T-helper 1 cell treated with Interleukin-12 subunit alpha and Interleukin-12 subunit beta and Interleukin-4 antibody, amounts not matched to agents 30 μg/mL and 1 μg/mL, for 36 hours (primary cell): Measurements from ENCODE around the gene LYPLAL1.
A peak's percentile ranks its signal among the peaks of the same experiment; 100 is the strongest.

ENCODE experiments used
- H3K27ac Mint-ChIP-seq: one replicate; pipeline ENCODE4 v1.8.0; 2021; ENCODE audit warnings: mild to moderate bottlenecking, mixed read lengths
- H3K27me3 Mint-ChIP-seq: one replicate; pipeline ENCODE4 v1.8.0; 2021; ENCODE audit warnings: low read depth, mixed read lengths
- H3K36me3 Mint-ChIP-seq: one replicate; pipeline ENCODE4 v1.8.0; 2021; ENCODE audit warnings: low read depth, mixed read lengths
- H3K4me1 Mint-ChIP-seq: one replicate; pipeline ENCODE4 v1.8.0; 2021; ENCODE audit warnings: low read depth, mixed read lengths
- H3K4me3 Mint-ChIP-seq: one replicate; pipeline ENCODE4 v1.8.0; 2021; ENCODE audit warnings: mild to moderate bottlenecking, moderate library complexity, mixed read lengths
- H3K9me3 Mint-ChIP-seq: one replicate; pipeline ENCODE4 v1.8.0; 2021; ENCODE audit warnings: mixed read lengths

LYPLAL1 gene

GRCh38 chr1:219150913-219151312 is 22.8 kb upstream of the LYPLAL1 start:
- H3K27me3 Mint-ChIP-seq = peaks cover 3% of the 10 kb centered on the region
- H3K36me3 Mint-ChIP-seq = no peaks in the 10 kb centered on the region
- no peaks in the 10 kb centered on the region for H3K4me1 Mint-ChIP-seq
- no peak overlapping the region for H3K4me3 Mint-ChIP-seq
- H3K9me3 Mint-ChIP-seq = no peaks in the 10 kb centered on the region
- H3K27ac Mint-ChIP-seq = no peak overlapping the region

- Mint-ChIP-seq H3K4me3 (no peak overlapping the region), H3K36me3 (no peaks in the 10 kb centered on the region), H3K4me1 (no peaks in the 10 kb centered on the region), H3K9me3 (no peaks in the 10 kb centered on the region), H3K27me3 (no peaks in the 10 kb centered on the region), H3K27ac (no peak overlapping the region)
These were observed 22.2 kb upstream of the LYPLAL1 start for GRCh38 chr1:219151467-219151866.

GRCh38 chr1:219152751-219153150 is 20.9 kb upstream of the LYPLAL1 start:
- Mint-ChIP-seq H3K9me3 (no peaks in the 10 kb centered on the region), H3K27ac (no peak overlapping the region), H3K4me1 (no peaks in the 10 kb centered on the region), H3K4me3 (no peak overlapping the region), H3K27me3 (no peaks in the 10 kb centered on the region), H3K36me3 (no peaks in the 10 kb centered on the region)

- Mint-ChIP-seq H3K27ac (no peak overlapping the region), H3K4me1 (no peaks in the 10 kb centered on the region), H3K36me3 (no peaks in the 10 kb centered on the region), H3K9me3 (no peaks in the 10 kb centered on the region), H3K27me3 (no peaks in the 10 kb centered on the region), H3K4me3 (no peak overlapping the region)
These were observed 20.0 kb upstream of the LYPLAL1 start for GRCh38 chr1:219153723-219154122.

- no peaks in the 10 kb centered on the region for H3K27me3 Mint-ChIP-seq
- H3K36me3 Mint-ChIP-seq = no peaks in the 10 kb centered on the region
- no peaks in the 10 kb centered on the region for H3K4me1 Mint-ChIP-seq
- no peak overlapping the region for H3K4me3 Mint-ChIP-seq
- H3K27ac Mint-ChIP-seq = no peak overlapping the region
- H3K9me3 Mint-ChIP-seq = no peaks in the 10 kb centered on the region
These were observed 18.5 kb upstream of the LYPLAL1 start for GRCh38 chr1:219155135-219155534.

- Mint-ChIP-seq H3K27me3 (peaks cover 4% of the 10 kb centered on the region), H3K4me3 (no peak overlapping the region), H3K9me3 (no peaks in the 10 kb centered on the region), H3K27ac (no peak overlapping the region), H3K4me1 (no peaks in the 10 kb centered on the region), H3K36me3 (no peaks in the 10 kb centered on the region)
These were observed 13.6 kb upstream of the LYPLAL1 start for GRCh38 chr1:219159946-219160645.

- no peak overlapping the region for H3K27ac Mint-ChIP-seq
- H3K4me1 Mint-ChIP-seq = no peaks in the 10 kb centered on the region
- H3K9me3 Mint-ChIP-seq = no peaks in the 10 kb centered on the region
- H3K4me3 Mint-ChIP-seq = no peak overlapping the region
- H3K36me3 Mint-ChIP-seq = no peaks in the 10 kb centered on the region
- H3K27me3 Mint-ChIP-seq = peaks cover 8% of the 10 kb centered on the region
These were observed 12.7 kb upstream of the LYPLAL1 start for GRCh38 chr1:219160967-219161366.

- H3K27ac Mint-ChIP-seq = no peak overlapping the region
- H3K9me3 Mint-ChIP-seq = no peaks in the 10 kb centered on the region
- H3K4me1 Mint-ChIP-seq = no peaks in the 10 kb centered on the region
- H3K27me3 Mint-ChIP-seq = peaks cover 8% of the 10 kb centered on the region
- H3K4me3 Mint-ChIP-seq = no peak overlapping the region
- no peaks in the 10 kb centered on the region for H3K36me3 Mint-ChIP-seq
These were observed 12.3 kb upstream of the LYPLAL1 start for GRCh38 chr1:219161371-219161770.

- peaks cover 8% of the 10 kb centered on the region for H3K27me3 Mint-ChIP-seq
- H3K4me3 Mint-ChIP-seq = no peak overlapping the region
- H3K36me3 Mint-ChIP-seq = no peaks in the 10 kb centered on the region
- H3K9me3 Mint-ChIP-seq = no peaks in the 10 kb centered on the region
- H3K4me1 Mint-ChIP-seq = peaks cover 1% of the 10 kb centered on the region
- no peak overlapping the region for H3K27ac Mint-ChIP-seq
These were observed 10.2 kb upstream of the LYPLAL1 start for GRCh38 chr1:219163401-219163954.

- peaks cover 5% of the 10 kb centered on the region for H3K9me3 Mint-ChIP-seq
- no peak overlapping the region for H3K27ac Mint-ChIP-seq
These were observed 2.3 kb upstream of the LYPLAL1 start for GRCh38 chr1:219171192-219171935.

GRCh38 chr1:219172821-219173220 is 857 bp upstream of the LYPLAL1 start:
- Mint-ChIP-seq H3K4me3 (no peak overlapping the region), H3K27ac (no peak overlapping the region), H3K36me3 (peaks cover 13% of the 10 kb centered on the region), H3K4me1 (peaks cover 29% of the 10 kb centered on the region), H3K9me3 (peaks cover 5% of the 10 kb centered on the region), H3K27me3 (no peaks in the 10 kb centered on the region)

More at GRCh38 chr1:219171192-219171935, 2.3 kb upstream of the LYPLAL1 start:
- no peak overlapping the region for H3K4me3 Mint-ChIP-seq
- H3K4me1 Mint-ChIP-seq = peaks cover 23% of the 10 kb centered on the region
- H3K36me3 Mint-ChIP-seq = peaks cover 8% of the 10 kb centered on the region
- no peaks in the 10 kb centered on the region for H3K27me3 Mint-ChIP-seq

GRCh38 chr1:219173434-219173757 is 282 bp upstream of the LYPLAL1 start:
- Mint-ChIP-seq H3K27me3 (no peaks in the 10 kb centered on the region), H3K4me1 (peaks cover 29% of the 10 kb centered on the region), H3K36me3 (peaks cover 13% of the 10 kb centered on the region), H3K27ac (peak overlapping the region; percentile 97), H3K4me3 (peak overlapping the region; percentile 98), H3K9me3 (peaks cover 5% of the 10 kb centered on the region)

- H3K4me1 Mint-ChIP-seq = peaks cover 29% of the 10 kb centered on the region
- H3K27ac Mint-ChIP-seq = peak overlapping the region; percentile 97
- peaks cover 5% of the 10 kb centered on the region for H3K9me3 Mint-ChIP-seq
- peaks cover 15% of the 10 kb centered on the region for H3K36me3 Mint-ChIP-seq
- H3K27me3 Mint-ChIP-seq = no peaks in the 10 kb centered on the region
- peak overlapping the region; percentile 98 for H3K4me3 Mint-ChIP-seq
These were observed 958 bp downstream of the LYPLAL1 start for GRCh38 chr1:219174460-219175211.

- no peaks in the 10 kb centered on the region for H3K27me3 Mint-ChIP-seq
- H3K4me1 Mint-ChIP-seq = peaks cover 29% of the 10 kb centered on the region
- H3K36me3 Mint-ChIP-seq = peaks cover 15% of the 10 kb centered on the region
- H3K27ac Mint-ChIP-seq = peak overlapping the region; percentile 97
- peaks cover 5% of the 10 kb centered on the region for H3K9me3 Mint-ChIP-seq
- H3K4me3 Mint-ChIP-seq = peak overlapping the region; percentile 98
These were observed 1.5 kb downstream of the LYPLAL1 start for GRCh38 chr1:219175212-219175564.
